Measurements from ENCODE around the gene MEGF10.

Gene MEGF10

DNA sequence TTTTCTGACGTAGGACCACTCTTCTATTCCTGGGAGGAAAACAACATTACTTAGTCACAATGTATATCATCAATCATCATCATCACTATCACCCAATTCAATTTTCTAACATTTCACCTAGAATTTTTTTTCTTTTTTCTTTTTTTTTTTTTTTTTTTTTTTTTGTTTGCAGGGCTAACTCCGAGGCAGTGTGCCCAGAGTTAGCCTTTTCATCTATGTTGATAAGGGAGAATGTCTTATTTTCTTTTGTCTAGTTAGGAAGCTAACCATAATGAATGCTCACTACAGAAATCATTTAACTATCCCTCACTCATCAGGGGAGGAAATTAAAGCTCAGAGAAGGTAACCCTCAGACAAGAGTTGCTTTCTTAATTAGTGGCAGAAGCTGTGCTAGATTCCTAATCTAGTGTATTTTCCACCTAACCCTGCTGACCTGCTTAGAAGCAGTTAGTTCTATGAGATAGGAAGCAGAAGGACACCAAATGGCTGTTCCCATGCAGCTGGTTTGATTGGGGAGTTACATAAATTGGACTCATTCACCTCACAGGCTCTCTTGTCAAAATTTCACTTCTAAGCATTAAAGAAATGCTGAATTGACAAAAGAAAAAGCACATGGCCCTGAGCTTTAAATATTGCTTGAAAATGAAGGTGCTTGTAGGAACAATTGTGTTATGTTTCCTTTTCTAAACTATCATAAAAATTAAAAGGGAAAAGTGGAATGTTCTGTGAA lies 218.2 kb downstream of the MEGF10 start:
- Histone ChIP-seq H3K27me3 (ENCODE audit: control insufficient read depth, insufficient read depth, low read length) (no peaks in the 10 kb centered on the region), H3K4me1 (ENCODE audit: control insufficient read depth, insufficient read depth, low read length) (no peaks in the 10 kb centered on the region), H3K27ac (ENCODE audit: low read depth, low read length) (no peak overlapping the region), H3K4me3 (ENCODE audit: low read length) (no peak overlapping the region), H3K9ac (ENCODE audit: low read length) (no peak overlapping the region), H3K36me3 (ENCODE audit: control insufficient read depth, insufficient read depth, low read length) (no peaks in the 10 kb centered on the region)
